Measurements from ENCODE around the gene RITA1.

DNA sequence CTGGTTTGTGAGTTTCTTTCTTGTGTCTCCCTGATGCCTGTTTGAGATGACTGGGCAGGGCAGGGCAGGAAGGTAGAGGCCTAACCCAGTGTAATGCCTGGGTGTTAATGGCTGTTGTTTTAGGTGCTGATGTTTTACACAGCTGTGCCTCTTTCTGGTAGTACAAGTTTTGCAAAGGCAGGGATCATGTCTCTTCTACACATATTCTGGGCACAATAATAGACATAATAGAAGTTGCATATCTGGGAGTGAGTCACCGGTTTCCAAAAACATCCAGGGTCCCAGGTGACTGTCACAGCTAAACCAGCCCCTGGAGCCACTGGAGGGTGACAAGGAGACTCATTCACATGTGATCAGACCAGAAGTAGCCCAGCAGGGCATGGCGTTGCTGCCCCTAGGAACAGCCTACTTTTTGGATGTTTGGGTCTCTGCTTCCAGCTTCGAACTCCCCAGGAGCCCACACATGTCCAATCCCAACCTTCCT lies 53.8 kb downstream of the RITA1 start:
- TF ChIP-seq CTCF (conservative IDR thresholded peaks at IDR 0.05; ENCODE audit: low read depth, low read length) (no peak), EZH2 (IDR thresholded peaks at IDR 0.05; ENCODE audit: low read length, unreplicated experiment) (no peak)

Measured in PC-3 (cell line).